Inferior parietal cortex (tissue), 1 donor: ENCODE measurements around the gene TRAT1.

ENCODE experiments used
- DNase-seq: peaks from one replicate; pipeline ENCODE4 v3.0.0-alpha.2; 2016; ENCODE audit errors: extremely low spot score

The TRAT1 gene

GRCh38 chr3:108861401-108861800 lies 38.8 kb downstream of the TRAT1 start:
- DNase-seq, result no peak

GRCh38 chr3:108862865-108863798 lies 40.5 kb downstream of the TRAT1 start:
- no peak for DNase-seq

DNA sequence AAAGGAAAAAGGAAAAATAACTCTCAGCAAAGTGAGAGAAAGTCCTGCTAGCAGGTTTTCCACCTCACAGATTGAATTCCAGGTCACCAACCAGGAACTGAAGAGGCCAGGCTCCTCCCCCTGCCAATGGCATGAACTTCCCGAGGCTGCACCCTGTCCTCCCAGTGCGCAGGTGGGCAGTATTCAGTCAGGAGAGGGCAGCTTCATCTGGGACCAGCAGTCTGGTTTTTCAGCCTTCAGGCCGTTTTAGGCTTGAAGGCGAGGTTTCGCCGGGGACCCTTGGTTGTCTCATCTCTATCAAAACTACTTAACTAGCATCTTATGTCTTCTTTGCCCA lies 41.2 kb downstream of the TRAT1 start:
- DNase-seq, result no peak

DNA sequence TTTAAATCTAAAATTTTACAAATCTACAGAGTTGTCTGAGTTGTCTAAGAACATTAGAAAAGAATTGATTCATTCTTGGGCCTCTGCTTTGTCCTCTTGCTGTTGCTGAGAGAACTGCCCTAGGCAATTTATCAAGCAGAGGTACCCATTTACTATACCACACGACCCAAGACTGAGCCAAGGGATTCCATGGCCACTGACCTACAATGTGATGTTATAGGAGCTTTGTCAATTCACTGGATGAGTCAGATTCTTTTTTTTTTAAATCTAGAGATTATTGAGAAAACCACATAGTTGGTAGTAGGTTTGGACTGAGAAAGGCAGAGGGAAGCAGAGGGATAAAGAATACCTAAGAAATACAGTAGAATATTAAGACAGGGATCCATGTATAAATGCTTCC lies 55.3 kb downstream of the TRAT1 start:
- DNase-seq, result no peak

DNA sequence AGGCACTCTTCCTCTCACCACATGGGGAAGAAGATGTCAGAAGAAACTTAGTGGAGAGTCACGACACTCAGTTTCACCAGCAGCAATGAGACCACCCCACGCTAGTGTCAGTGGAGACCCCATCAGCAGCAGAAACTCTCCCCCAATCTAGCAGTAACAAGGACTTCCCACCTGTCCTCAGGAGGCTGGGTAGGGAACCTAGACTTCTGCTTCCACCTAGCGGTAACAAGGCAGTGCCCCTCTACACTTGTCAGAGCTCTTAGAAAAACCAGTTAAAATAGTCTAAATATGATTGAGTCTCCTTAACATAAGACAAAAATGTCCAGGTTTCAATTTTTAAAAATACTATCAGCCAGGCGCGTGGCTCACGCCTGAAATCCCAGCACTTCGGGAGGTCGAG lies 57.3 kb downstream of the TRAT1 start:
- no peak for DNase-seq

DNA sequence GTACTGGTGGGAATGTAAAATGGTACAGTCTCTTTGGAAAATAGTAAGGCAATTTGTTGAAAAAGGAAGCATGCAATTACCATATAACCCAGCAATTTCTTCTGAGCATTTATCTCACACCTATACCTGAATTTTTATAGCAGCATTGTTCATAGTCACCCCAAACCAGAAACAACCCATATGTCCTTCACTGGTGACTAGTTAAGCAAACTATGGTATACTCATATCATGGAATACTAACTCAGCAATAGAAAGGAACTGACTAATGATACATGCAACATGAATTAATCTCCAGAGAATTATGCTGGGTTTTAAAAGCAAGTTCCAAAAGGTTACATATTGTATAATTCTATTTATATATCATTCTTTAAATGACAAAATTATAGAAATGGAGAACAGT lies 60.2 kb downstream of the TRAT1 start:
- DNase-seq, result no peak

GRCh38 chr3:108883373-108883772 lies 60.8 kb downstream of the TRAT1 start:
- DNase-seq, result no peak

DNA sequence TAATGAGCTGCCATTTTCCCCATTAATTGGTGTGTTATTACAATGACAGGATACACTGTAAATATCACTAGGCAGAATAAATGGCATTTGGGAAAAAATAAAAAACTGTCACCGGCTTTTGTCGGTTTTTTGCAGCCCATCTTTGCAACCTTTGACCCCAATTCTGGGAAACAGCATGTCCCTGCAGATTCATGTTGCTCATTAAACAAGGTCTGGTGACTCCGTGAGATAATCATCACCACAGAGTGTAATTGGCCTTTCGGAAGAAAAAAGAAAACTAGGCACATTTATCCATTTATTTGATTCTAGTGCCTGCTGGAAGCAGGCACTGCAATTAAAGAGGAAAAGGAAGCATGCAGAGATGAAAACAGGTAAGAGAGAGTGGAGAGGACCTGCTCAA lies 64.5 kb downstream of the TRAT1 start:
- no peak for DNase-seq

DNA sequence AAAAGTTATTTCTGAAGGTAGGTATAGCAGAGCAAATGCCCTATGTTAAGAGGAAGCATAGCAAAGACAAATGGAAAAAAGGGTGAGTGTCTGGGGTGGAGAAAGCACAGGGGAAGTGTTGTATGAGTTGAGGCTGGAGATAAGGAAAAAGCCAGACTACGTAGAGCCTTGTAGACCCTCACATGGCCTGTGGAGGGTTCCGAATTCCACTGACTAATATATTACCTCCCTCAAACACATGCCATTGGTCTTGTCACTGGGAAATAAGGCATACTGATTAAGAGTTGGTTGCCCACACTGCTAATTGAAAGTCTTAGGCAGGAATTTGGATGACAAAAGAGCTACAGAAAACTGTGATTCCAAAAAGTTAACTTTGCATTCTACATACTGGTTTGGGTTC lies 65.2 kb downstream of the TRAT1 start:
- no peak for DNase-seq

GRCh38 chr3:108891833-108892232 lies 69.2 kb downstream of the TRAT1 start:
- DNase-seq, result no peak

GRCh38 chr3:108894981-108895380 lies 72.4 kb downstream of the TRAT1 start:
- DNase-seq, result no peak

DNA sequence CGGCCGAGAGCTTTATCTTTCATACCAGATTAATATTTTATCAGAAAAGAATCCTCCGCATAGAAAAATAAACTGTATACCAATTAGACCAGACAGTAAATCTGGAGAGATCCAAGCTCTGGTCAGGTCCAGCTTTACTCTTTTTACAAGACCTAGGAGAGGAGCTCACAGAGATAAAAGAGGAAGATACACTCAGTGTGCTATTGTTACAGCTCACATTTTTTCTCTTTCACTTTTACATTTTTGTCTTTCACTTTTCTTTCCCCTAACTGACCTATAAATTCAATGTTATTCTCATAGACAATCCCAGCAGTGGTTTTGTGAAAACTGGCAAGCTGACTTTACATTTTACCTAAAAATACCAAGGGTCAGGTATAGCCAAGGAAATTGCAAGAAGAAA lies 75.3 kb downstream of the TRAT1 start:
- DNase-seq, result no peak

DNA sequence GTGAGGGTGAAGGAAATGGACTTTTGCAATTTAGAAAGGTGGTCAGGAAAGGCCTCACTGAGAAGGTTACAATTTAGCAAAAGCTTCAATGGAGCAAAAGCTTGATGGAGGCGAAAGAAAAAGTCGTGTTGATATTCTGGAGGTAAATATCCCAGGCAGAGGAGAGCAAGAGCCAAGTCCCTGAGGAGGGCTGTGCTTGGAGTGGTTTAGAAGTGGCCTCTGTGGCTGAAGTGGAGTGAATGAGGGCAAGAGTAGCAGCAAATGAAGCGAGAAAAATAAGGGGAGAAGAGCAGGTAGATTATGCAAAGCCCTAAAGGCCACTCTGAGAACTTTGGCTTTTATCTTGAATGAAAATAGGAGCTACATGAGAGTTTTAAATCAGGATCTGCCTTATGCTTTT lies 76.9 kb downstream of the TRAT1 start:
- no peak for DNase-seq
